ENCODE measurements around the gene SLC25A40. TPM values are rescaled to one million over a fixed set of nuclear protein-coding genes. Genes with fewer than 3 reads are reported as not detected.
A peak's percentile ranks its signal among the peaks of the same experiment; 100 is the strongest.
"Not testable (repeated sequence)": the region's sequence is repeated elsewhere in the genome, so short reads cannot be mapped to it uniquely, and the experiment has no call there.

SLC25A40 gene
- total and polyA plus RNA-seq, 4 experiments from 2014 or later = 14.6 to 29.8 (median 21.8) TPM

DNA sequence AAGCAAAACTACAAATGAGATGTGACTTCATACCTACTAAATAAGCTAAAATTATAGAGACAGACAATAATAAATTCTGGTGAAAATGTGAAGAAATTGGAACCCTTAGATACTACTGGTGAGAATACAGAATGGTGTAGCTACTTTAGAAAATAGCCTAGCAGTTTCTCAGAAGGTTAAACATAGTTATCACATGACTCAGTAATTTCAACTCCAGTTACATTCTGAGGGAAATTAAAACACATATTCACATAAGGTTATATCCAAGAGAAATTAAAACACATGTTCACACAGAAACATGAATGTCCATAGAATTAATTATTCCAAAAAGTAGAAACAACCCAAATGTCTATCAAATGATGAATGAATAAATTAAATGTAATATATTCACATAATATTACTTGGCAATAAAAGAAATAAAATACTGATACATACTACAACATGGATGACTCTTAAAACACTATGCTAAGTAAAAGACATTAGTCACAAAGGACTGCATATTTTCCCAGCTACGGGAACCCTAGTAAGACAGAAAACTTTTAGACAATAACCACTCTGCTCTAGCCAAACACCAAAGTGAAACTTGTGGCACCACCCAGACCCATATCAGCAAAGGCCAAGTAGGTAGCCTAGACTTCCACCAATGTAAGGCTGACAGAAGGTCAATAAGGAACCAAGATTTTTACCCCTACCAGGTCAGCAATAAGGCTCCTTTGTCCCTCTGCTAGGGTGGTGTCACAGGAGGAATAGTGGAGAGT lies 25.1 kb downstream of the SLC25A40 start:
- Mint-ChIP-seq H3K9me3 (no peaks in the 10 kb centered on the region), H3K27me3 (no peaks in the 10 kb centered on the region), H3K4me3 (no peak overlapping the region), H3K4me1 (peaks cover 0 to 11% (median 3%) of the 10 kb centered on the region in 4 donors), H3K27ac (peak overlapping the region in 2 of 7 donors; percentile 20 to 74), H3K36me3 (peaks cover 30 to 35% of the 10 kb centered on the region in 2 donors)
- H3K4me3 ChIP-seq (ENCODE audit: low read length in 2 of 2) = no peak overlapping the region
- no peaks in the 10 kb centered on the region for H3K27me3 ChIP-seq (ENCODE audit: insufficient read depth, low read length)
- H3K9me3 ChIP-seq (ENCODE audit: control insufficient read depth in 1 of 2, low read length in 2 of 2) = no peaks in the 10 kb centered on the region
- intact Hi-C loops (cut with micrococcal nuclease) = no loop called here
- H3K27ac ChIP-seq (ENCODE audit: low read depth, low read length) = no peak overlapping the region
- ChIA-PET CTCF (ENCODE audit: partially characterized antibody) (interaction anchor here (0.8 to 1.4 kb wide), 2 partner anchors 10 to 37 kb away, joined by 3 to 6 read pairs; no protein-coding TSS in a partner anchor), POLR2A (ENCODE audit: partially characterized antibody) (no interaction called here)
- H3K36me3 ChIP-seq (ENCODE audit: insufficient read depth, low read length) = peaks cover 10% of the 10 kb centered on the region
- no peak for DNase-seq
- H3K4me1 ChIP-seq (ENCODE audit: insufficient read depth, low read length) = peaks cover 8% of the 10 kb centered on the region

- Histone ChIP-seq H3K4me3 (ENCODE audit: low read length in 2 of 2) (no peak overlapping the region), H3K27me3 (ENCODE audit: insufficient read depth, low read length) (no peaks in the 10 kb centered on the region), H3K4me1 (ENCODE audit: insufficient read depth, low read length) (no peaks in the 10 kb centered on the region), H3K27ac (ENCODE audit: low read depth, low read length) (no peak overlapping the region), H3K36me3 (ENCODE audit: insufficient read depth, low read length) (no peaks in the 10 kb centered on the region), H3K9me3 (ENCODE audit: control insufficient read depth in 1 of 2, low read length in 2 of 2) (no peaks in the 10 kb centered on the region)
- Mint-ChIP-seq H3K4me1 (no peaks in the 10 kb centered on the region), H3K4me3 (no peak overlapping the region), H3K36me3 (peaks cover 16 to 26% of the 10 kb centered on the region in 2 donors), H3K27ac (no peak overlapping the region), H3K9me3 (no peaks in the 10 kb centered on the region), H3K27me3 (no peaks in the 10 kb centered on the region)
- DNase-seq = no peak
- ChIA-PET CTCF (ENCODE audit: partially characterized antibody) (interaction anchor here (0.8 to 0.9 kb wide), 2 partner anchors 10 to 49 kb away, joined by 3 to 4 read pairs; no protein-coding TSS in a partner anchor), POLR2A (ENCODE audit: partially characterized antibody) (no interaction called here)
- intact Hi-C loops (cut with micrococcal nuclease) = no loop called here
Measured at GRCh38 chr7:87837597-87837996, 38.6 kb downstream of the SLC25A40 start.

DNA sequence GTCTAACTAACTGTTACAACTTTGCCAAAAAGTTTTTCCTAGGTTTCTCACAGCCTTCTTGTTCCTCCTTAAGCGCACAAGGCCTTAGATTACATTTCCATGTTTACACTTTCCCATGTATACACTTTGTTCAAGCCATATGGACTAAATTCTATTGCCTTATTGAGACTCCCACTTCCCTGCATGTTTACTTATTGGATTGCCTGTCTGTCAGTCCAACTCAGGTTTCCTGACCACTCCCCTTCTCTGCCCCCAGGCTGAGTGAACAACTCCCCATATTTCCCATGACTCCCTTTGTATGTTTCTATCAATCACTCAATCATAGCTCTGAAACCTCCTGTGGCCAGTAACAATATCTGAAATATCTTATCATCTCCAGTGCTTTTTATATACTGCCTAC lies 43.0 kb downstream of the SLC25A40 start:
- Mint-ChIP-seq H3K4me1 (no peaks in the 10 kb centered on the region), H3K4me3 (no peak overlapping the region), H3K9me3 (peaks cover 0 to 12% (median 8%) of the 10 kb centered on the region in 8 donors), H3K27me3 (no peaks in the 10 kb centered on the region), H3K36me3 (peaks cover 17 to 22% of the 10 kb centered on the region in 2 donors), H3K27ac (peak overlapping the region in 2 of 7 donors; percentile 38 to 72)
- intact Hi-C loops (cut with micrococcal nuclease) = no loop called here
- H3K4me1 ChIP-seq (ENCODE audit: insufficient read depth, low read length) = no peaks in the 10 kb centered on the region
- CTCF ChIA-PET (ENCODE audit: partially characterized antibody) = no interaction called here
- no peaks in the 10 kb centered on the region for H3K36me3 ChIP-seq (ENCODE audit: insufficient read depth, low read length)
- H3K27ac ChIP-seq (ENCODE audit: low read depth, low read length) = no peak overlapping the region
- H3K4me3 ChIP-seq (ENCODE audit: low read length in 2 of 2) = no peak overlapping the region
- no peaks in the 10 kb centered on the region for H3K27me3 ChIP-seq (ENCODE audit: insufficient read depth, low read length)
- POLR2A ChIA-PET (ENCODE audit: partially characterized antibody) = interaction anchor here (0.7 kb wide), 1 partner anchor 42 kb away, joined by 3 read pairs; no protein-coding TSS in a partner anchor
- no peaks in the 10 kb centered on the region for H3K9me3 ChIP-seq (ENCODE audit: control insufficient read depth in 1 of 2, low read length in 2 of 2)
- no peak for DNase-seq

GRCh38 chr7:87831097-87831496 lies 45.1 kb downstream of the SLC25A40 start:
- no peak for DNase-seq

GRCh38 chr7:87828383-87828782 lies 47.8 kb downstream of the SLC25A40 start:
- H3K4me1 ChIP-seq (ENCODE audit: insufficient read depth, low read length); DNase-seq; POLR2A ChIA-PET (ENCODE audit: partially characterized antibody); H3K9me3 ChIP-seq (ENCODE audit: control insufficient read depth in 1 of 2, low read length in 2 of 2); H3K4me3 Mint-ChIP-seq; H3K27ac Mint-ChIP-seq; intact Hi-C loops (cut with micrococcal nuclease); H3K27me3 Mint-ChIP-seq; H3K27me3 ChIP-seq (ENCODE audit: insufficient read depth, low read length); H3K27ac ChIP-seq (ENCODE audit: low read depth, low read length); H3K4me3 ChIP-seq (ENCODE audit: low read length in 2 of 2); H3K36me3 ChIP-seq (ENCODE audit: insufficient read depth, low read length); H3K4me1 Mint-ChIP-seq: not testable (repeated sequence)
- H3K9me3 Mint-ChIP-seq = peaks cover 3 to 41% (median 33%) of the 10 kb centered on the region in 8 donors
- CTCF ChIA-PET (ENCODE audit: partially characterized antibody) = interaction anchor here (1.1 kb wide), 1 partner anchor 9 kb away, joined by 3 read pairs; no protein-coding TSS in a partner anchor
- peaks cover 16 to 17% of the 10 kb centered on the region in 2 donors for H3K36me3 Mint-ChIP-seq

More at GRCh38 chr7:87831097-87831496, 45.1 kb downstream of the SLC25A40 start:
- H3K9me3 ChIP-seq (ENCODE audit: control insufficient read depth in 1 of 2, low read length in 2 of 2) = no peaks in the 10 kb centered on the region
- H3K4me1 ChIP-seq (ENCODE audit: insufficient read depth, low read length) = no peaks in the 10 kb centered on the region
- no peak overlapping the region for H3K27ac ChIP-seq (ENCODE audit: low read depth, low read length)
- no peak overlapping the region for H3K27ac Mint-ChIP-seq
- no peaks in the 10 kb centered on the region for H3K27me3 Mint-ChIP-seq
- POLR2A ChIA-PET (ENCODE audit: partially characterized antibody) = no interaction called here
- intact Hi-C loops (cut with micrococcal nuclease) = no loop called here
- no peaks in the 10 kb centered on the region for H3K36me3 ChIP-seq (ENCODE audit: insufficient read depth, low read length)
- no peak overlapping the region for H3K4me3 ChIP-seq (ENCODE audit: low read length in 2 of 2)
- H3K9me3 Mint-ChIP-seq = peaks cover 0 to 19% (median 12%) of the 10 kb centered on the region in 8 donors
- H3K27me3 ChIP-seq (ENCODE audit: insufficient read depth, low read length) = no peaks in the 10 kb centered on the region
- no peaks in the 10 kb centered on the region for H3K4me1 Mint-ChIP-seq
- H3K36me3 Mint-ChIP-seq = peaks cover 17 to 21% of the 10 kb centered on the region in 2 donors
- no peak overlapping the region for H3K4me3 Mint-ChIP-seq
- CTCF ChIA-PET (ENCODE audit: partially characterized antibody) = no interaction called here

- H3K4me1 Mint-ChIP-seq; POLR2A ChIA-PET (ENCODE audit: partially characterized antibody); H3K36me3 Mint-ChIP-seq; H3K27me3 ChIP-seq (ENCODE audit: insufficient read depth, low read length); H3K4me3 Mint-ChIP-seq; H3K36me3 ChIP-seq (ENCODE audit: insufficient read depth, low read length); intact Hi-C loops (cut with micrococcal nuclease); H3K27me3 Mint-ChIP-seq; H3K4me1 ChIP-seq (ENCODE audit: insufficient read depth, low read length); H3K4me3 ChIP-seq (ENCODE audit: low read length in 2 of 2); CTCF ChIA-PET (ENCODE audit: partially characterized antibody); H3K9me3 ChIP-seq (ENCODE audit: control insufficient read depth in 1 of 2, low read length in 2 of 2); H3K27ac Mint-ChIP-seq; DNase-seq; H3K27ac ChIP-seq (ENCODE audit: low read depth, low read length): not testable (repeated sequence)
- H3K9me3 Mint-ChIP-seq = peaks cover 3 to 51% (median 39%) of the 10 kb centered on the region in 8 donors
Measured at GRCh38 chr7:87825369-87825768, 50.8 kb downstream of the SLC25A40 start.

DNA sequence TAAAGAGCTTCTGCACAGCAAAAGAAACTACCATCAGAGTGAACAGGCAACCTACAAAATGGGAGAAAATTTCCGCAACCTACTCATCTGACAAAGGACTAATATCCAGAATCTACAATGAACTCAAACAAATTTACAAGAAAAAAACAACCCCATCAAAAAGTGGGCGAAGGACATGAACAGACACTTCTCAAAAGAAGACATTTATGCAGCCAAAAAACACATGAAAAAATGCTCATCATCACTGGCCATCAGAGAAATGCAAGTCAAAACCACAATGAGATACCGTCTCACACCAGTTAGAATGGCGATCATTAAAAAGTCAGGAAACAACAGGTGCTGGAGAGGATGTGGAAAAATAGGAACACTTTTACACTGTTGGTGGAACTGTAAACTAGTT lies 54.1 kb downstream of the SLC25A40 start:
- H3K4me1 ChIP-seq (ENCODE audit: insufficient read depth, low read length); POLR2A ChIA-PET (ENCODE audit: partially characterized antibody); H3K27ac Mint-ChIP-seq; H3K27me3 Mint-ChIP-seq; CTCF ChIA-PET (ENCODE audit: partially characterized antibody); H3K27ac ChIP-seq (ENCODE audit: low read depth, low read length); H3K4me3 ChIP-seq (ENCODE audit: low read length in 2 of 2); H3K9me3 ChIP-seq (ENCODE audit: control insufficient read depth in 1 of 2, low read length in 2 of 2); DNase-seq; H3K27me3 ChIP-seq (ENCODE audit: insufficient read depth, low read length); H3K4me3 Mint-ChIP-seq; H3K36me3 ChIP-seq (ENCODE audit: insufficient read depth, low read length); H3K36me3 Mint-ChIP-seq; intact Hi-C loops (cut with micrococcal nuclease); H3K4me1 Mint-ChIP-seq: not testable (repeated sequence)
- H3K9me3 Mint-ChIP-seq = peaks cover 3 to 39% (median 31%) of the 10 kb centered on the region in 8 donors

All from CD4-positive, alpha-beta memory T cell (primary cell).